GM23338 (cell line): ENCODE results near the gene ARHGEF3. TPM values are rescaled to one million over a fixed set of nuclear protein-coding genes. Genes with fewer than 3 reads are reported as not detected.

Experiments used
- ATAC-seq: fragments of 200-7000 bp; cut with Tn5 transposase; 3 replicates; pipeline ENCODE4 v1.9.1; 2020
- DNase-seq: peaks from one replicate; pipeline ENCODE4 v3.0.0-alpha.2; 2015; ENCODE audit warnings: low spot score
- H2AFZ ChIP-seq: fragments of 200-600 bp; sonication (generic); 2 replicates; pipeline ENCODE4 v1.8.0; 2016; ENCODE audit warnings: antibody characterized with exemption, mild to moderate bottlenecking, moderate library complexity
- H3F3A ChIP-seq: fragments of 200-600 bp; sonication (generic); replicated peaks from 2 replicates; pipeline ENCODE4 v1.8.0; 2017; ENCODE audit warnings: antibody characterized with exemption, mixed run types, low read depth
- H3K27ac ChIP-seq: fragments of 200-600 bp; sonication (generic); 2 replicates; pipeline ENCODE4 v1.6.1; 2016; ENCODE audit warnings: low read depth
- H3K27me3 ChIP-seq: fragments of 200-600 bp; sonication (generic); 2 replicates; pipeline ENCODE4 v1.8.0; 2016; ENCODE audit warnings: mild to moderate bottlenecking, mixed run types, moderate library complexity; ENCODE audit not compliant: insufficient read depth
- H3K36me3 ChIP-seq: fragments of 200-600 bp; sonication (generic); 2 replicates; pipeline ENCODE4 v1.8.0; 2016; ENCODE audit warnings: mild to moderate bottlenecking; ENCODE audit not compliant: insufficient read depth
- H3K4me1 ChIP-seq: fragments of 200-600 bp; sonication (generic); 2 replicates; pipeline ENCODE4 v1.8.0; 2016; ENCODE audit warnings: mild to moderate bottlenecking, moderate library complexity; ENCODE audit not compliant: insufficient read depth
- H3K4me2 ChIP-seq: fragments of 200-600 bp; sonication (generic); 2 replicates; pipeline ENCODE4 v1.7.1; 2017; ENCODE audit warnings: mixed run types
- H3K4me3 ChIP-seq: fragments of 200-600 bp; sonication (generic); 2 replicates; pipeline ENCODE4 v1.6.1; 2016; ENCODE audit warnings: mixed run types
- H3K79me2 ChIP-seq: fragments of 200-600 bp; sonication (generic); replicated peaks from 2 replicates; pipeline ENCODE4 v1.8.0; 2017; ENCODE audit warnings: mild to moderate bottlenecking; ENCODE audit not compliant: insufficient read depth
- H3K9me2 ChIP-seq: fragments of 200-600 bp; sonication (generic); 2 replicates; pipeline ENCODE4 v1.8.0; 2017; ENCODE audit not compliant: insufficient read depth
- H4K20me1 ChIP-seq: fragments of 200-600 bp; sonication (generic); replicated peaks from 2 replicates; pipeline ENCODE4 v1.8.0; 2017; ENCODE audit warnings: mild to moderate bottlenecking; ENCODE audit not compliant: insufficient read depth
- H3K27ac Mint-ChIP-seq: 2 replicates; pipeline ENCODE4 v1.8.0; 2020; ENCODE audit warnings: inconsistent platforms, mild to moderate bottlenecking, moderate library complexity, mixed read lengths
- H3K27me3 Mint-ChIP-seq: 3 replicates; pipeline ENCODE4 v1.8.0; 2022; ENCODE audit warnings: low read depth, mild to moderate bottlenecking, moderate library complexity, mixed read lengths, inconsistent platforms; ENCODE audit not compliant: insufficient read depth, poor library complexity
- H3K36me3 Mint-ChIP-seq: 3 replicates; pipeline ENCODE4 v1.8.0; 2021; ENCODE audit warnings: low read depth, mild to moderate bottlenecking, inconsistent platforms, moderate library complexity, mixed read lengths
- H3K4me1 Mint-ChIP-seq: 3 replicates; pipeline ENCODE4 v1.8.0; 2020; ENCODE audit warnings: mild to moderate bottlenecking, inconsistent platforms, mixed read lengths
- H3K4me3 Mint-ChIP-seq: 3 replicates; pipeline ENCODE4 v1.8.0; 2021; ENCODE audit warnings: moderate library complexity, mild to moderate bottlenecking, inconsistent platforms, mixed read lengths
- H3K9me3 Mint-ChIP-seq: 3 replicates; pipeline ENCODE4 v1.8.0; 2020; ENCODE audit warnings: moderate library complexity, mild to moderate bottlenecking, inconsistent platforms, mixed read lengths
- CREB1 ChIP-seq: fragments of 250-450 bp; sonication (Bioruptor Pico); IDR thresholded peaks from 2 replicates; pipeline ENCODE4 v1.5.0; 2020; ENCODE audit warnings: low read depth, mild to moderate bottlenecking, moderate library complexity
- CTCF ChIP-seq, 2 experiments: fragments of 200-600 bp in 1 of 2; sonication (generic) in 1 of 2; conservative IDR thresholded peaks; 2 replicates each; pipeline versions ENCODE4 v1.5.1 to v1.6.1; 2016 to 2017; ENCODE audit warnings: antibody characterized with exemption in 2 of 2, low read depth in 2 of 2, mild to moderate bottlenecking in 2 of 2, moderate library complexity in 1 of 2
- ETS1 ChIP-seq: IDR thresholded peaks from 2 replicates; pipeline ENCODE4 v1.6.1; 2016; ENCODE audit warnings: antibody characterized with exemption
- EZH2 ChIP-seq: fragments of 200-600 bp; sonication (generic); IDR thresholded peaks from one replicate; pipeline ENCODE4 v1.8.0; 2017; ENCODE audit warnings: antibody characterized with exemption, mild to moderate bottlenecking, low read depth; ENCODE audit not compliant: unreplicated experiment
- EZH2phosphoT487 ChIP-seq: fragments of 200-600 bp; sonication (generic); IDR thresholded peaks from one replicate; pipeline ENCODE4 v1.8.1; 2018; ENCODE audit warnings: antibody characterized with exemption; ENCODE audit not compliant: unreplicated experiment
- JUNB ChIP-seq: IDR thresholded peaks from one replicate; pipeline ENCODE4 v1.6.1; 2016; ENCODE audit warnings: antibody characterized with exemption; ENCODE audit not compliant: unreplicated experiment
- NANOG ChIP-seq: IDR thresholded peaks from 2 replicates; pipeline ENCODE4 v1.6.1; 2016; ENCODE audit warnings: antibody characterized with exemption, borderline replicate concordance
- POLR2AphosphoS5 ChIP-seq: IDR thresholded peaks from 2 replicates; pipeline ENCODE4 v1.6.1; 2016; ENCODE audit warnings: antibody characterized with exemption, low read depth
- REST ChIP-seq: IDR thresholded peaks from one replicate; pipeline ENCODE4 v1.6.1; 2018; ENCODE audit warnings: antibody characterized with exemption; ENCODE audit not compliant: unreplicated experiment
- STAT1 ChIP-seq: IDR thresholded peaks from one replicate; pipeline ENCODE4 v1.6.1; 2016; ENCODE audit warnings: antibody characterized with exemption; ENCODE audit not compliant: unreplicated experiment
- ZNF114 ChIP-seq: fragments of 250-450 bp; sonication (Bioruptor Pico); IDR thresholded peaks from 2 replicates; pipeline ENCODE4 v1.5.0; 2020; ENCODE audit warnings: mild to moderate bottlenecking, moderate library complexity
- ZNF331 ChIP-seq: fragments of 250-450 bp; sonication (Bioruptor Pico); IDR thresholded peaks from 2 replicates; pipeline ENCODE4 v1.5.0; 2020; ENCODE audit warnings: low read depth, mild to moderate bottlenecking, moderate library complexity
- ZNF462 ChIP-seq: fragments of 250-450 bp; sonication (Bioruptor Pico); IDR thresholded peaks from 2 replicates; pipeline ENCODE4 v1.5.0; 2020; ENCODE audit warnings: mild to moderate bottlenecking, moderate library complexity
- polyA plus RNA-seq: library from polyadenylated mRNA; unstranded; fragments of >200 nt; fragmentation: Nextera tagmentation; extraction: Ambion mirVana; gene quantifications from 2 replicates; pipeline ENCODE4 v1.2.1, GENCODE V29; 2016
- total RNA-seq: library from RNA; depleted of rRNA; stranded (reverse); fragments of >200 nt; shearing (Covaris generic); gene quantifications from 2 replicates; pipeline ENCODE4 v1.2.3, GENCODE V29; 2014

ARHGEF3 gene
- total and polyA plus RNA-seq, 2 experiments from 2014 or later = 5.0 to 5.1 TPM

- H3F3A ChIP-seq = no peaks in the 10 kb centered on the region
- H4K20me1 ChIP-seq = no peaks in the 10 kb centered on the region
- H3K4me1 Mint-ChIP-seq = peaks cover under 1% of the 10 kb centered on the region; the same call in 1 of the 3 replicates
- no peaks in the 10 kb centered on the region for H3K9me3 Mint-ChIP-seq
- no peaks in the 10 kb centered on the region for H3K79me2 ChIP-seq
- no peaks in the 10 kb centered on the region for H3K36me3 ChIP-seq
- H3K27ac ChIP-seq = no peak overlapping the region
- H3K4me2 ChIP-seq = no peak overlapping the region
- H3K4me3 Mint-ChIP-seq = no peak overlapping the region
- DNase-seq (no peak), ATAC-seq (no peak)
- H3K27me3 Mint-ChIP-seq = no peaks in the 10 kb centered on the region
- H3K27me3 ChIP-seq = no peaks in the 10 kb centered on the region
- no peaks in the 10 kb centered on the region for H3K9me2 ChIP-seq
- no peak overlapping the region for H3K27ac Mint-ChIP-seq
- H3K4me3 ChIP-seq = no peak overlapping the region
- no peaks in the 10 kb centered on the region for H3K4me1 ChIP-seq
- TF ChIP-seq ZNF114 (CRISPR knock-in tag) (no peak), ZNF331 (no peak), ZNF462 (no peak), NANOG (no peak), REST (no peak), JUNB (no peak), CTCF (conservative IDR thresholded peaks at IDR 0.05; ENCODE audit: low read depth in 2 of 2) (no peak), EZH2 (no peak), STAT1 (no peak), POLR2AphosphoS5 (no peak), EZH2phosphoT487 (no peak), CREB1 (CRISPR knock-in tag) (no peak), ETS1 (no peak)
- no peaks in the 10 kb centered on the region for H3K36me3 Mint-ChIP-seq
- H2AFZ ChIP-seq = no peak overlapping the region
Measured at GRCh38 chr3:56849698-56850097, 47.9 kb upstream of the ARHGEF3 start.
